GM12872 (cell line): ENCODE measurements around the gene TNFRSF12A.

Experiments
- CTCF ChIP-seq: IDR thresholded peaks from 3 replicates; pipeline ENCODE4 v1.5.1; 2011; ENCODE audit warnings: low read depth, mild to moderate bottlenecking, low read length, moderate library complexity; ENCODE audit not compliant: insufficient read depth

The TNFRSF12A gene

GRCh38 chr16:3013998-3014690 lies 6.0 kb upstream of the TNFRSF12A start:
- TF ChIP-seq CTCF, result no peak

- no peak for TF ChIP-seq CTCF
Measured at GRCh38 chr16:3014971-3015370, 5.2 kb upstream of the TNFRSF12A start.

- TF ChIP-seq CTCF, result no peak
Measured at GRCh38 chr16:3015865-3016521, 4.2 kb upstream of the TNFRSF12A start.

- no peak for TF ChIP-seq CTCF
Measured at GRCh38 chr16:3017344-3017743, 2.8 kb upstream of the TNFRSF12A start.

- TF ChIP-seq CTCF, result peak; percentile 50
Measured at GRCh38 chr16:3017794-3018506, 2.2 kb upstream of the TNFRSF12A start, which contains the start of gene CLDN6. Gene CLDN6 (minus strand): TSS chr16:3018183. CDS start chr16:3016021, 2,162 bp downstream.

GRCh38 chr16:3019594-3020246 lies 448 bp upstream of the TNFRSF12A start:
- no peak for TF ChIP-seq CTCF
